Measurements from ENCODE around the gene IFNAR1. TPM values are rescaled to one million over a fixed set of nuclear protein-coding genes. Genes with fewer than 3 reads are reported as not detected.

IFNAR1 gene
- total and polyA plus RNA-seq, 9 of the 15 experiments (the other 6 are each of a cell fraction or from before 2014, with no cell fraction given): 8.6 to 31.8 (median 14.8) TPM

DNA sequence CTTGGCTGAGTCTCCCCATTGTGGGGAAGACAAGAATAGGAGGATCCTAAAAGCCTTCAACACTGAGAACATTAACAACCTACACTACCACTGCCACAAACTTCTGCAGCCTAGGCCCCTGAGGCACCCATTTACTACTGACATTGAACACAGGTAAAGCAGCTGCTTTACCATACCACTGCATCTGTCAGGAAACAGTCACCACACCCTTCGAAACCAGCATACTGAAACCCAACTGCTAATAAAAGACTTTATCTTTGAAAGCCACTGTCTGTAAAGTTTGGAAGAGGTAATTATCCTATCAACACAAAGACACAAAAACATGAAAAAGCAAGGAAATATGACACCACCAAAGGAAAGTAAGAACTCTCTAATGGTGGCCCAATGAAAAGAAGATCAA lies 7.4 kb downstream of the IFNAR1 start (continued):
- TF ChIP-seq JUN (IDR thresholded peaks at IDR 0.05; ENCODE audit: borderline replicate concordance, low read depth, low read length) (no peak), JUN (CRISPR knock-in tag; IDR thresholded peaks at IDR 0.05; ENCODE audit: borderline replicate concordance) (no peak), DDX20 (tag; IDR thresholded peaks at IDR 0.05; ENCODE audit: low read depth) (no peak), ZBTB17 (CRISPR knock-in tag; IDR thresholded peaks at IDR 0.05) (no peak), ZNF780A (CRISPR knock-in tag; IDR thresholded peaks at IDR 0.05) (no peak), ZNF282 (CRISPR knock-in tag; IDR thresholded peaks at IDR 0.05) (no peak), SP1 (CRISPR knock-in tag; IDR thresholded peaks at IDR 0.05) (no peak), KDM1A (IDR thresholded peaks at IDR 0.05) (no peak), NFYB (IDR thresholded peaks at IDR 0.05; ENCODE audit: extremely low read depth, insufficient read length) (no peak), CHCHD3 (CRISPR knock-in tag; IDR thresholded peaks at IDR 0.05) (no peak), ELF4 (CRISPR knock-in tag; IDR thresholded peaks at IDR 0.05) (no peak), ZNF79 (CRISPR knock-in tag; IDR thresholded peaks at IDR 0.05; ENCODE audit: low read depth) (no peak), ZNF584 (CRISPR knock-in tag; IDR thresholded peaks at IDR 0.05; ENCODE audit: low read depth) (no peak), USF1 (CRISPR knock-in tag; IDR thresholded peaks at IDR 0.05) (no peak), ZSCAN29 (IDR thresholded peaks at IDR 0.05) (no peak), TBL1XR1 (IDR thresholded peaks at IDR 0.05; ENCODE audit: low read length in 2 of 2) (no peak), MLLT1 (IDR thresholded peaks at IDR 0.05) (no peak), EP300 (IDR thresholded peaks at IDR 0.05; ENCODE audit: low read length) (peak; percentile 23; the same call in 1 of the 2 replicates), POU5F1 (IDR thresholded peaks at IDR 0.05; ENCODE audit: borderline replicate concordance, low read depth, low read length, partially characterized antibody) (no peak), BRCA1 (IDR thresholded peaks at IDR 0.05) (no peak), BRCA1 (CRISPR knock-in tag; IDR thresholded peaks at IDR 0.05) (no peak), RBM34 (IDR thresholded peaks at IDR 0.05; ENCODE audit: borderline replicate concordance, insufficient read depth, low read length) (no peak), MBD2 (IDR thresholded peaks at IDR 0.05; ENCODE audit: borderline replicate concordance, low read depth) (no peak)
- TF ChIP-seq, protein P1, sequence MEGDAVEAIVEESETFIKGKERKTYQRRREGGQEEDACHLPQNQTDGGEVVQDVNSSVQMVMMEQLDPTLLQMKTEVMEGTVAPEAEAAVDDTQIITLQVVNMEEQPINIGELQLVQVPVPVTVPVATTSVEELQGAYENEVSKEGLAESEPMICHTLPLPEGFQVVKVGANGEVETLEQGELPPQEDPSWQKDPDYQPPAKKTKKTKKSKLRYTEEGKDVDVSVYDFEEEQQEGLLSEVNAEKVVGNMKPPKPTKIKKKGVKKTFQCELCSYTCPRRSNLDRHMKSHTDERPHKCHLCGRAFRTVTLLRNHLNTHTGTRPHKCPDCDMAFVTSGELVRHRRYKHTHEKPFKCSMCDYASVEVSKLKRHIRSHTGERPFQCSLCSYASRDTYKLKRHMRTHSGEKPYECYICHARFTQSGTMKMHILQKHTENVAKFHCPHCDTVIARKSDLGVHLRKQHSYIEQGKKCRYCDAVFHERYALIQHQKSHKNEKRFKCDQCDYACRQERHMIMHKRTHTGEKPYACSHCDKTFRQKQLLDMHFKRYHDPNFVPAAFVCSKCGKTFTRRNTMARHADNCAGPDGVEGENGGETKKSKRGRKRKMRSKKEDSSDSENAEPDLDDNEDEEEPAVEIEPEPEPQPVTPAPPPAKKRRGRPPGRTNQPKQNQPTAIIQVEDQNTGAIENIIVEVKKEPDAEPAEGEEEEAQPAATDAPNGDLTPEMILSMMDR (IDR thresholded peaks at IDR 0.05 in 2 of 3, conservative IDR thresholded peaks at IDR 0.05 in 1 of 3; ENCODE audit: insufficient read depth in 2 of 3, low read depth in 1 of 3, low read length in 3 of 3): no peak
- TF ChIP-seq, protein P2, sequence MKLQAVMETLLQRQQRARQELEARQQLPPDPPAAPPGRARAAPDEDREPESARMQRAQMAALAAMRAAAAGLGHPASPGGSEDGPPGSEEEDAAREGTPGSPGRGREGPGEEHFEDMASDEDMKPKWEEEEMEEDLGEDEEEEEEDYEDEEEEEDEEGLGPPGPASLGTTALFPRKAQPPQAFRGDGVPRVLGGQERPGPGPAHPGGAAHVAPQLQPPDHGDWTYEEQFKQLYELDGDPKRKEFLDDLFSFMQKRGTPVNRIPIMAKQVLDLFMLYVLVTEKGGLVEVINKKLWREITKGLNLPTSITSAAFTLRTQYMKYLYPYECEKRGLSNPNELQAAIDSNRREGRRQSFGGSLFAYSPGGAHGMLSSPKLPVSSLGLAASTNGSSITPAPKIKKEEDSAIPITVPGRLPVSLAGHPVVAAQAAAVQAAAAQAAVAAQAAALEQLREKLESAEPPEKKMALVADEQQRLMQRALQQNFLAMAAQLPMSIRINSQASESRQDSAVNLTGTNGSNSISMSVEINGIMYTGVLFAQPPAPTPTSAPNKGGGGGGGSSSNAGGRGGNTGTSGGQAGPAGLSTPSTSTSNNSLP (IDR thresholded peaks at IDR 0.05; ENCODE audit: borderline replicate concordance, low read depth, low read length): no peak
